ENCODE results near the gene POFUT2. TPM values are rescaled to one million over a fixed set of nuclear protein-coding genes. Genes with fewer than 3 reads are reported as not detected.

POFUT2 gene
- polyA plus RNA-seq, 1 donor from 2014 or later: 25.4 TPM

DNA sequence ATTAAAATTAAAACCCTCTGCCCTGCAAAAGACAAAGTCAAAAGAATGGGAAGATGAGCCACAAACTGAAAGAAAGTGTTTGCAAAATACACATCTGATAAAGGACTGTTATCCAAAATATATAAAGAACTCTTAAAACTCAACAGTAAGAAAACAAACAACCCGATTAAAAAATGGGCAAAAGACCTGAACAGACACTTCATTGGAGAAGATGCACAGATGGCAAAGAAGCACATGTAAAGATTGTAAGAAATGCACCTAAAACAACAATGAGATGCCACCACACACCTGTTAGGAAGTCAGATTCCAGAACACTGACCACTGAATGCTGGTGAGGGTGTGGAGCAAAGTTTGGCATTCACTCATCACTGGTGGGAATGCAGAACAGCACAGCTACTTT lies 24.6 kb upstream of the POFUT2 start:
- no peaks in the 10 kb centered on the region for H3K27me3 ChIP-seq (ENCODE audit: insufficient read depth, low read depth, low read length)
- H4K20me1 ChIP-seq (ENCODE audit: insufficient read depth): no peaks in the 10 kb centered on the region
- no peak overlapping the region for H2AFZ ChIP-seq (ENCODE audit: low read depth, low read length)
- H3K27ac ChIP-seq (ENCODE audit: low read length): no peak overlapping the region
- H3K9ac ChIP-seq (ENCODE audit: low read length): no peak overlapping the region
- no peak overlapping the region for H3K4me2 ChIP-seq (ENCODE audit: low read length)
- no peaks in the 10 kb centered on the region for H3K36me3 ChIP-seq (ENCODE audit: insufficient read depth, low read length)
- H3K9me2 ChIP-seq (ENCODE audit: insufficient read depth, low read length): no peaks in the 10 kb centered on the region
- no peaks in the 10 kb centered on the region for H3K79me2 ChIP-seq (replicated peaks; ENCODE audit: insufficient read depth, low read length)
- H3K9me3 ChIP-seq (ENCODE audit: low read length): no peaks in the 10 kb centered on the region
- H3K4me3 ChIP-seq (ENCODE audit: low read length): no peak overlapping the region
- no peak for TF ChIP-seq EZH2 (IDR thresholded peaks at IDR 0.05; ENCODE audit: borderline replicate concordance, insufficient read depth, low read length, poor library complexity, severe bottlenecking)
- no peak for TF ChIP-seq MXI1 (conservative IDR thresholded peaks at IDR 0.05; ENCODE audit: poor library complexity, severe bottlenecking)
- TF ChIP-seq, protein P1, sequence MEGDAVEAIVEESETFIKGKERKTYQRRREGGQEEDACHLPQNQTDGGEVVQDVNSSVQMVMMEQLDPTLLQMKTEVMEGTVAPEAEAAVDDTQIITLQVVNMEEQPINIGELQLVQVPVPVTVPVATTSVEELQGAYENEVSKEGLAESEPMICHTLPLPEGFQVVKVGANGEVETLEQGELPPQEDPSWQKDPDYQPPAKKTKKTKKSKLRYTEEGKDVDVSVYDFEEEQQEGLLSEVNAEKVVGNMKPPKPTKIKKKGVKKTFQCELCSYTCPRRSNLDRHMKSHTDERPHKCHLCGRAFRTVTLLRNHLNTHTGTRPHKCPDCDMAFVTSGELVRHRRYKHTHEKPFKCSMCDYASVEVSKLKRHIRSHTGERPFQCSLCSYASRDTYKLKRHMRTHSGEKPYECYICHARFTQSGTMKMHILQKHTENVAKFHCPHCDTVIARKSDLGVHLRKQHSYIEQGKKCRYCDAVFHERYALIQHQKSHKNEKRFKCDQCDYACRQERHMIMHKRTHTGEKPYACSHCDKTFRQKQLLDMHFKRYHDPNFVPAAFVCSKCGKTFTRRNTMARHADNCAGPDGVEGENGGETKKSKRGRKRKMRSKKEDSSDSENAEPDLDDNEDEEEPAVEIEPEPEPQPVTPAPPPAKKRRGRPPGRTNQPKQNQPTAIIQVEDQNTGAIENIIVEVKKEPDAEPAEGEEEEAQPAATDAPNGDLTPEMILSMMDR (IDR thresholded peaks at IDR 0.05; ENCODE audit: poor library complexity, severe bottlenecking): no peak
- no peak for TF ChIP-seq POLR2AphosphoS5 (IDR thresholded peaks at IDR 0.05)
- TF ChIP-seq RAD21 (conservative IDR thresholded peaks at IDR 0.05): no peak
- TF ChIP-seq EP300 (conservative IDR thresholded peaks at IDR 0.05; ENCODE audit: poor library complexity, severe bottlenecking): no peak
- TF ChIP-seq REST (IDR thresholded peaks at IDR 0.05; ENCODE audit: borderline replicate concordance): no peak
- no peak for TF ChIP-seq TAF1 (IDR thresholded peaks at IDR 0.05; ENCODE audit: low read depth)
- TF ChIP-seq SMC3 (conservative IDR thresholded peaks at IDR 0.05; ENCODE audit: poor library complexity): no peak
- no peaks in the 10 kb centered on the region for H3F3A ChIP-seq (ENCODE audit: insufficient read depth, low read length, poor library complexity, severe bottlenecking)

- H3K27ac ChIP-seq (ENCODE audit: low read length): no peak overlapping the region
- H3K27me3 ChIP-seq (ENCODE audit: insufficient read depth, low read depth, low read length): no peaks in the 10 kb centered on the region
- H3K79me2 ChIP-seq (replicated peaks; ENCODE audit: insufficient read depth, low read length): no peaks in the 10 kb centered on the region
- no peaks in the 10 kb centered on the region for H4K20me1 ChIP-seq (ENCODE audit: insufficient read depth)
- no peaks in the 10 kb centered on the region for H3F3A ChIP-seq (ENCODE audit: insufficient read depth, low read length, poor library complexity, severe bottlenecking)
- TF ChIP-seq TAF1 (IDR thresholded peaks at IDR 0.05; ENCODE audit: low read depth): no peak
- TF ChIP-seq POLR2AphosphoS5 (IDR thresholded peaks at IDR 0.05): no peak
- TF ChIP-seq, protein P1 (IDR thresholded peaks at IDR 0.05; ENCODE audit: poor library complexity, severe bottlenecking): no peak
- no peak for TF ChIP-seq RAD21 (conservative IDR thresholded peaks at IDR 0.05)
- no peak for TF ChIP-seq EP300 (conservative IDR thresholded peaks at IDR 0.05; ENCODE audit: poor library complexity, severe bottlenecking)
- TF ChIP-seq SMC3 (conservative IDR thresholded peaks at IDR 0.05; ENCODE audit: poor library complexity): no peak
- TF ChIP-seq EZH2 (IDR thresholded peaks at IDR 0.05; ENCODE audit: borderline replicate concordance, insufficient read depth, low read length, poor library complexity, severe bottlenecking): no peak
- TF ChIP-seq MXI1 (conservative IDR thresholded peaks at IDR 0.05; ENCODE audit: poor library complexity, severe bottlenecking): no peak
- no peak for TF ChIP-seq REST (IDR thresholded peaks at IDR 0.05; ENCODE audit: borderline replicate concordance)
- no peak overlapping the region for H3K4me2 ChIP-seq (ENCODE audit: low read length)
- H2AFZ ChIP-seq (ENCODE audit: low read depth, low read length): no peak overlapping the region
- no peaks in the 10 kb centered on the region for H3K36me3 ChIP-seq (ENCODE audit: insufficient read depth, low read length)
- no peak overlapping the region for H3K9ac ChIP-seq (ENCODE audit: low read length)
- no peaks in the 10 kb centered on the region for H3K9me2 ChIP-seq (ENCODE audit: insufficient read depth, low read length)
- no peak overlapping the region for H3K4me3 ChIP-seq (ENCODE audit: low read length)
- H3K9me3 ChIP-seq (ENCODE audit: low read length): no peaks in the 10 kb centered on the region
Measured at GRCh38 chr21:45310459-45310858, 22.8 kb upstream of the POFUT2 start.
